Heart right ventricle (tissue), 16 donors: ENCODE results near the gene PCYT1B. TPM values are rescaled to one million over a fixed set of nuclear protein-coding genes. Genes with fewer than 3 reads are reported as not detected.
A peak's percentile ranks its signal among the peaks of the same experiment; 100 is the strongest.

ENCODE experiments used
- ATAC-seq, 8 donors: fragments of 200-7000 bp; cut with Tn5 transposase; one replicate each; pipeline ENCODE4 v1.9.1; 2020; ENCODE audit warnings: mild to moderate bottlenecking in 8 of 8, moderate library complexity in 8 of 8, moderate number of reproducible peaks in 1 of 8
- DNase-seq, 2 donors: peaks; one replicate each; pipeline ENCODE4 v3.0.0-alpha.2; 2020
- H3K27ac ChIP-seq, 10 donors: fragments of 200-600 bp; sonication (generic) in 2 of 10; one replicate each; pipeline versions ENCODE4 v1.5.0 to v1.8.0; 2020 to 2022; ENCODE audit warnings: mild to moderate bottlenecking in 3 of 10
- H3K27me3 ChIP-seq, 7 donors: fragments of 200-600 bp; one replicate each; pipeline ENCODE4 v1.8.0; 2021 to 2022; ENCODE audit warnings: mild to moderate bottlenecking in 2 of 7
- H3K36me3 ChIP-seq, 9 donors: fragments of 200-600 bp; sonication (generic) in 1 of 9; one replicate each; pipeline versions ENCODE4 v1.5.0 to v1.8.0; 2020 to 2022; ENCODE audit warnings: mild to moderate bottlenecking in 2 of 9
- H3K4me1 ChIP-seq, 9 donors: fragments of 200-600 bp; sonication (generic) in 1 of 9; one replicate each; pipeline versions ENCODE4 v1.5.0 to v1.8.0; 2020 to 2022; ENCODE audit warnings: mild to moderate bottlenecking in 4 of 9
- H3K4me3 ChIP-seq, 10 donors: fragments of 200-600 bp; sonication (generic) in 2 of 10; one replicate each; pipeline versions ENCODE4 v1.5.0 to v1.8.0; 2020 to 2022; ENCODE audit warnings: mild to moderate bottlenecking in 7 of 10, moderate library complexity in 2 of 10
- H3K9me3 ChIP-seq, 11 donors: fragments of 200-600 bp in 10 of 11; sonication (generic) in 2 of 11; one replicate each; pipeline versions ENCODE4 v1.5.0 to v1.8.0; 2013 to 2022; ENCODE audit warnings: mild to moderate bottlenecking in 2 of 11, control low read depth in 1 of 11, moderate library complexity in 1 of 11
- CTCF ChIP-seq, 9 donors: fragments of 200-600 bp; sonication (generic) in 2 of 9; IDR thresholded peaks; one replicate each; pipeline versions ENCODE4 v1.5.0 to v1.8.0; 2021 to 2022; ENCODE audit warnings: antibody characterized with exemption in 9 of 9, mild to moderate bottlenecking in 5 of 9, moderate library complexity in 1 of 9
- WGBS, 2 donors: extraction: QIAGEN DNeasy Blood & Tissue Kit; methylation state at CpG; one replicate each; pipeline ENCODE4 v1.1.7; 2013; ENCODE audit warnings: inconsistent platforms in 1 of 2; 5-methylcytosine and 5-hydroxymethylcytosine counted together
- intact Hi-C, 10 donors: fragments of 100-400 bp; cut with DNase I; formaldehyde crosslinking; loops; one replicate each; pipeline versions ENCODE4 v1.11.1 to v1.14.2; 2022
- polyA plus RNA-seq, 2 donors: library from polyadenylated mRNA; stranded (reverse); fragments of 200-250 nt; gene quantifications; one replicate each; pipeline ENCODE4 v1.2.3, GENCODE V29; 2013
- total RNA-seq, 10 donors: library from RNA; stranded (reverse); fragmentation: NEBNext Ultra II Directional in 3 of 10; extraction: Animal tissue kit (Norgen Biotek cat#: 25700) in 3 of 10; gene quantifications; one replicate each; pipeline versions ENCODE4 v1.2.1 to v1.2.4, GENCODE V29; 2021 to 2023
- donor health status: Arrhythmogenic right ventricular cardiomyopathy.
- donor health status: ischemic (EF 13 %, LVEDD 7.1; RV severe dilation, severe dysfunction).
- donor health status: healthy with polysubstance abuse.
- donor health status: DM: no; HTN: yes; CAD: no.
- donor health status: DM: no; HTN: no; CAD: no.
- donor health status: ischemic (EF 25% LVEDD 6.9; RV normal size, moderate dysfunction).
- donor health status: ischemic (EF 25% LVEDD 5.7; RV mildly dilated, moderate dysfunction).
- donor health status: healthy.
- donor health status: DM: yes; HTN: yes; CAD: no.
- donor health status: Ischemic cardiomyopathy.
- donor health status: ischemic (EF 35%, LVEDD 5.7; RV mildly dilated, moderate dysfunction).
- donor health status: nonischemic (EF 11% LVEDD 7.7; RV severe dilation, severe dysfunction).
- donor health status: DM: yes; HTN: yes; CAD: no.
- donor health status: PGD.
- donor health status: ischemic (EF 29% LVEDD 5.4; RV normal size, mild dysfunction).
- donor health status: nonischemic (EF 23%, LVEDD 6.1; RV moderate dilation, normal function).

The PCYT1B gene
- total and polyA plus RNA-seq, 12 donors = 0.07 to 0.34 (median 0.13) TPM; not detected in 5

GRCh38 chrX:24525455-24525854 is 121.7 kb downstream of the PCYT1B start:
- WGBS, 2 donors = 93 to 95% methylated on average over 2 of the region's 2 CpGs
- H3K36me3 ChIP-seq = peaks cover 0 to 42% (median 0%) of the 10 kb centered on the region in 9 donors
- no peak for ATAC-seq
- no peak for TF ChIP-seq CTCF (IDR thresholded peaks at IDR 0.05)
- H3K27ac ChIP-seq = no peak overlapping the region
- no peak for DNase-seq
- no peaks in the 10 kb centered on the region for H3K4me1 ChIP-seq
- intact Hi-C loops = no loop called here
- no peak overlapping the region for H3K4me3 ChIP-seq
- H3K9me3 ChIP-seq = no peaks in the 10 kb centered on the region
- no peaks in the 10 kb centered on the region for H3K27me3 ChIP-seq

- Histone ChIP-seq H3K27ac (no peak overlapping the region), H3K27me3 (peaks cover 0 to 14% (median 0%) of the 10 kb centered on the region in 7 donors), H3K36me3 (peaks cover 0 to 25% (median 0%) of the 10 kb centered on the region in 9 donors), H3K9me3 (no peaks in the 10 kb centered on the region), H3K4me1 (no peaks in the 10 kb centered on the region), H3K4me3 (no peak overlapping the region)
- no peak for TF ChIP-seq CTCF (IDR thresholded peaks at IDR 0.05)
- no peak for ATAC-seq
- WGBS, 2 donors = 94 to 98% methylated on average over 2 of the region's 2 CpGs
- no peak for DNase-seq
- intact Hi-C loops = no loop called here
Observed at GRCh38 chrX:24520472-24520871, 126.7 kb downstream of the PCYT1B start.

- no peaks in the 10 kb centered on the region for H3K9me3 ChIP-seq
- H3K4me1 ChIP-seq = no peaks in the 10 kb centered on the region
- intact Hi-C loops = no loop called here
- H3K27ac ChIP-seq = no peak overlapping the region
- no peak overlapping the region for H3K4me3 ChIP-seq
- WGBS, 2 donors = 55 to 60% methylated on average over 4 of the region's 4 CpGs
- peaks cover 0 to 39% (median 0%) of the 10 kb centered on the region in 7 donors for H3K27me3 ChIP-seq
- ATAC-seq (no peak), DNase-seq (no peak)
- TF ChIP-seq CTCF (IDR thresholded peaks at IDR 0.05) = peak in 5 of 9 donors; percentile 10 to 52 (median 22)
- H3K36me3 ChIP-seq = peaks cover 0 to 24% (median 0%) of the 10 kb centered on the region in 9 donors
Observed at GRCh38 chrX:24515447-24515846, 131.7 kb downstream of the PCYT1B start.

- no peaks in the 10 kb centered on the region for H3K4me1 ChIP-seq
- 78 to 80% methylated on average over 5 of the region's 5 CpGs for WGBS, 2 donors
Observed at GRCh38 chrX:24513416-24513815, 133.7 kb downstream of the PCYT1B start.

More at GRCh38 chrX:24513416-24513815, 133.7 kb downstream of the PCYT1B start:
- Histone ChIP-seq H3K9me3 (no peaks in the 10 kb centered on the region), H3K27me3 (peaks cover 0 to 34% (median 0%) of the 10 kb centered on the region in 7 donors), H3K27ac (no peak overlapping the region), H3K4me3 (no peak overlapping the region), H3K36me3 (peaks cover 0 to 13% (median 0%) of the 10 kb centered on the region in 9 donors)
- TF ChIP-seq CTCF (IDR thresholded peaks at IDR 0.05) = no peak
- intact Hi-C loops = no loop called here
- DNase-seq (no peak), ATAC-seq (no peak)
